KMS-11 (cell line): Measurements from ENCODE around the gene CLEC4E.
A peak's percentile ranks its signal among the peaks of the same experiment; 100 is the strongest.
"Not testable (repeated sequence)": the region's sequence is repeated elsewhere in the genome, so short reads cannot be mapped to it uniquely, and the experiment has no call there.

Experiments
- H2AFZ ChIP-seq: fragments of 200-600 bp; sonication (generic); 2 replicates; pipeline ENCODE4 v1.6.1; 2016; ENCODE audit warnings: antibody characterized with exemption, mixed run types, low read depth
- H3K27ac ChIP-seq: fragments of 200-600 bp; sonication (generic); 2 replicates; pipeline ENCODE4 v1.6.1; 2016; ENCODE audit warnings: mild to moderate bottlenecking, mixed run types
- H3K27me3 ChIP-seq: fragments of 200-600 bp; sonication (generic); 2 replicates; pipeline ENCODE4 v1.6.1; 2017; ENCODE audit warnings: mild to moderate bottlenecking, low read depth, mixed run types, moderate library complexity; ENCODE audit not compliant: insufficient read depth
- H3K36me3 ChIP-seq: fragments of 200-600 bp; sonication (generic); 2 replicates; pipeline ENCODE4 v1.6.1; 2017; ENCODE audit warnings: mild to moderate bottlenecking, mixed run types; ENCODE audit not compliant: insufficient read depth
- H3K4me1 ChIP-seq: fragments of 200-600 bp; sonication (generic); 2 replicates; pipeline ENCODE4 v1.6.1; 2016; ENCODE audit warnings: mild to moderate bottlenecking, low read depth, mixed run types; ENCODE audit not compliant: poor library complexity, severe bottlenecking
- H3K4me2 ChIP-seq: fragments of 200-600 bp; sonication (generic); 2 replicates; pipeline ENCODE4 v1.7.0; 2016; ENCODE audit warnings: mild to moderate bottlenecking, mixed run types
- H3K4me3 ChIP-seq: fragments of 200-600 bp; sonication (generic); IDR thresholded peaks from 2 replicates; pipeline ENCODE4 v1.6.1; 2017; ENCODE audit warnings: low read depth, low read length, mixed read lengths; ENCODE audit not compliant: insufficient read depth
- H3K79me2 ChIP-seq: fragments of 200-600 bp; sonication (generic); 2 replicates; pipeline ENCODE4 v1.6.1; 2016; ENCODE audit warnings: low read depth, mixed run types; ENCODE audit not compliant: insufficient read depth
- H3K9ac ChIP-seq: fragments of 200-600 bp; sonication (generic); 2 replicates; pipeline ENCODE4 v1.6.1; 2016; ENCODE audit warnings: mild to moderate bottlenecking, mixed run types
- H4K20me1 ChIP-seq: fragments of 200-600 bp; sonication (generic); 2 replicates; pipeline ENCODE4 v1.6.1; 2016; ENCODE audit warnings: mild to moderate bottlenecking, mixed run types; ENCODE audit not compliant: insufficient read depth
- TF ChIP-seq, protein P1 (sequence below): fragments of 200-600 bp; sonication (generic); conservative IDR thresholded peaks from 2 replicates; pipeline ENCODE4 v1.6.1; 2017; ENCODE audit warnings: low read depth, mild to moderate bottlenecking, antibody characterized with exemption, low read length, moderate library complexity, mixed read lengths

CLEC4E gene

DNA sequence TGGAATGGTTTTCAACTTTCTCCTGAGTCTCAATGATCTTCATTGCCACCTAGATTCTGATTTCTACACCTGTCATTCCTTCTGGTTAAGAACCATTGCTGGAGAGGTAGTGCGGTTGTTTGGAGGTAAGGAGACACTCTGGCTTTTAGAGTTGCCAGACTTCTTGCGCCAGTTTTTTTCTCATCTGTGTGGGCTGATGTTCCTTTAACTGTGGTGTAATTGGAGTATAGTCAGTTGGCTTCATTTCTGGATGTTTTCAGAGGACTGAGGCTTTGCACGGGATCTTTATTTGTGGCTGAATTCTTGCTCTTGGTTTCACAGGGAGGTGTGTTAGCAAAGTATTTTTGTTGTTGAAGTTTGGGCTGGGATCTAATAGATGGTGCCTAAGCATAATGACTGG lies 33.1 kb downstream of the CLEC4E start:
- H3K4me2 ChIP-seq = no peak overlapping the region
- H3K79me2 ChIP-seq = no peaks in the 10 kb centered on the region
- no peaks in the 10 kb centered on the region for H3K36me3 ChIP-seq
- no peak overlapping the region for H3K27ac ChIP-seq
- H2AFZ ChIP-seq = no peak overlapping the region
- no peaks in the 10 kb centered on the region for H3K27me3 ChIP-seq
- H3K4me1 ChIP-seq = no peaks in the 10 kb centered on the region
- H3K9ac ChIP-seq = no peak overlapping the region
- H3K4me3 ChIP-seq = no peak overlapping the region
- TF ChIP-seq, protein P1, sequence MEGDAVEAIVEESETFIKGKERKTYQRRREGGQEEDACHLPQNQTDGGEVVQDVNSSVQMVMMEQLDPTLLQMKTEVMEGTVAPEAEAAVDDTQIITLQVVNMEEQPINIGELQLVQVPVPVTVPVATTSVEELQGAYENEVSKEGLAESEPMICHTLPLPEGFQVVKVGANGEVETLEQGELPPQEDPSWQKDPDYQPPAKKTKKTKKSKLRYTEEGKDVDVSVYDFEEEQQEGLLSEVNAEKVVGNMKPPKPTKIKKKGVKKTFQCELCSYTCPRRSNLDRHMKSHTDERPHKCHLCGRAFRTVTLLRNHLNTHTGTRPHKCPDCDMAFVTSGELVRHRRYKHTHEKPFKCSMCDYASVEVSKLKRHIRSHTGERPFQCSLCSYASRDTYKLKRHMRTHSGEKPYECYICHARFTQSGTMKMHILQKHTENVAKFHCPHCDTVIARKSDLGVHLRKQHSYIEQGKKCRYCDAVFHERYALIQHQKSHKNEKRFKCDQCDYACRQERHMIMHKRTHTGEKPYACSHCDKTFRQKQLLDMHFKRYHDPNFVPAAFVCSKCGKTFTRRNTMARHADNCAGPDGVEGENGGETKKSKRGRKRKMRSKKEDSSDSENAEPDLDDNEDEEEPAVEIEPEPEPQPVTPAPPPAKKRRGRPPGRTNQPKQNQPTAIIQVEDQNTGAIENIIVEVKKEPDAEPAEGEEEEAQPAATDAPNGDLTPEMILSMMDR = no peak
- H4K20me1 ChIP-seq = no peaks in the 10 kb centered on the region

DNA sequence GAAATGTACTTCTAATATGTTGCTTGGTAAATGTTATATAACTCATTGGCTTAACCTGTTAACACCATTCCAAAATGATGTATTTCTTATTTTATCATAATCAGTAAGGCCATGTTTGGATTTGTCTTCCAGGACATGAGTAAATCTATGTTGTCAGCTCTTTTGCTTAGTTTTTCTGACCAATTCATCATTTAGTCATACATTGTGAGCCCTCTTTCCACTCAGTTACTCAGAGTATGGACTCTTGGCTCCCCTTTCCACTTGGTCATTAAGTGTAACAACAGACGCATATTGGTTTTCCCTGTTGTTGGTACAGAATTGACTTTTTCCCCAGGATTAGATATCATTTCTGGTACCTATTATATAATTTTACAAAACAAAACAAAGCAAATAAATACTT lies 36.4 kb downstream of the CLEC4E start:
- Histone ChIP-seq H3K9ac (no peak overlapping the region), H3K79me2 (no peaks in the 10 kb centered on the region)

GRCh38 chr12:8501720-8502119 lies 39.0 kb downstream of the CLEC4E start:
- no peak overlapping the region for H2AFZ ChIP-seq
- no peaks in the 10 kb centered on the region for H4K20me1 ChIP-seq
- H3K36me3 ChIP-seq = no peaks in the 10 kb centered on the region
- no peak overlapping the region for H3K4me2 ChIP-seq
- H3K4me3 ChIP-seq = no peak overlapping the region
- H3K4me1 ChIP-seq = peaks cover 5% of the 10 kb centered on the region
- H3K79me2 ChIP-seq = no peaks in the 10 kb centered on the region
- no peak overlapping the region for H3K27ac ChIP-seq
- H3K27me3 ChIP-seq = no peaks in the 10 kb centered on the region
- no peak overlapping the region for H3K9ac ChIP-seq
- TF ChIP-seq, protein P1 = no peak

More for the DNA sequence above, 36.4 kb downstream of the CLEC4E start:
- H3K27ac ChIP-seq = no peak overlapping the region
- no peaks in the 10 kb centered on the region for H3K27me3 ChIP-seq
- H3K4me3 ChIP-seq = no peak overlapping the region
- no peak overlapping the region for H2AFZ ChIP-seq
- peaks cover 5% of the 10 kb centered on the region for H3K4me1 ChIP-seq
- TF ChIP-seq, protein P1 = no peak
- no peaks in the 10 kb centered on the region for H4K20me1 ChIP-seq
- H3K36me3 ChIP-seq = no peaks in the 10 kb centered on the region
- H3K4me2 ChIP-seq = no peak overlapping the region

DNA sequence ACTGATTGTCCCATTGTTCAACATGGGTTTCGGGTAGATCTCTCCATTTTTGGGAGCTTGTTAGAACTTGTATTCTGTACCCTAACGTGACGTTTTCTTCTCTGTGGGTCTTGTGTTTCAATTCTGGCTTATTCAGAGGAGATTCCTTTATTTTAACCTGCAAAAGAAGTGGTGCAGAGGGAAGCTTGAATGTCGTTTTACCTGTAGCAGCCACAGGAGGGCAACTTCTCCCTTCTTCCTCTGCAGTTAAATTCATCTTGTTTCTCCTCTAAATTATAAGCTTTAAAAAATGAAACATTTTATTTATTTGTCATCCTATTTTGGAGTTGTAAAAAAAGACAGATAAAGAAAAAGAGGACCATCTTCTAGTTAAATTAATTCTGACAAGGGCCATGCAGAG lies 41.1 kb downstream of the CLEC4E start:
- Histone ChIP-seq H3K79me2 (no peaks in the 10 kb centered on the region), H3K4me1 (peaks cover 5% of the 10 kb centered on the region), H3K4me3 (no peak overlapping the region), H3K27ac (no peak overlapping the region), H3K9ac (no peak overlapping the region), H3K36me3 (no peaks in the 10 kb centered on the region), H4K20me1 (no peaks in the 10 kb centered on the region), H3K27me3 (no peaks in the 10 kb centered on the region), H3K4me2 (no peak overlapping the region), H2AFZ (no peak overlapping the region)
- TF ChIP-seq, protein P1 = peak; percentile 23; the same call in 1 of the 2 replicates

DNA sequence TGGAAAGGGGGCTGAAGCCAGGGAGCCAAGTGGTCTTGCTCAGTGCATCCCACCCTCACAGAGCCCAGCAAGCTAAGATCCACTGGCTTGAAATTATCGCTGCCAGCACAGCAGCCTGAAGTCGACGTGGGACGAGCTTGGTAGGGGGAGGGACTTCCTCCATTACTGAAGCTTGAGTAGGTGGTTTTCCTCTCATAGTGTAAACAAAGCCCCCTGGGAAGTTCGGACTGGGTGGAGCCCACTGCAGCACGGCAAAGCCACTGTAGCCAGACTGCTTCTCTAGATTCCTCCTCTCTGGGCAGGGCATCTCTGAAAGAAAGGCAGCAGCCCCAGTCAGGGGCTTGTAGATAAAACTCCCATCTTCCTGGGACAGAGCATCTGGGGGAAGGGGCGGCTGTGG lies 44.6 kb downstream of the CLEC4E start:
- peaks cover 23% of the 10 kb centered on the region for H3K4me1 ChIP-seq
- not testable (repeated sequence) for H3K4me3 ChIP-seq, H4K20me1 ChIP-seq, H3K4me2 ChIP-seq, H3K27ac ChIP-seq, H3K27me3 ChIP-seq, H2AFZ ChIP-seq, H3K9ac ChIP-seq, H3K79me2 ChIP-seq, H3K36me3 ChIP-seq

- H2AFZ ChIP-seq, H3K9ac ChIP-seq, H3K79me2 ChIP-seq, H3K4me2 ChIP-seq, H4K20me1 ChIP-seq, H3K27ac ChIP-seq, H3K4me3 ChIP-seq, H3K27me3 ChIP-seq, H3K36me3 ChIP-seq: not testable (repeated sequence)
- H3K4me1 ChIP-seq = peaks cover 23% of the 10 kb centered on the region
These were observed 45.0 kb downstream of the CLEC4E start for GRCh38 chr12:8495671-8496070.
